Suprapubic skin (tissue), 4 donors: ENCODE measurements around the gene FOS.
A peak's percentile ranks its signal among the peaks of the same experiment; 100 is the strongest.

ENCODE experiments used
- CTCF ChIP-seq, 2 donors: fragments of 200-600 bp in 1 of 2; fragments of 450-650 bp in 1 of 2; sonication (generic) in 1 of 2; IDR thresholded peaks; one replicate each; pipeline ENCODE4 v1.5.1; 2016 to 2019; ENCODE audit warnings: antibody characterized with exemption in 2 of 2, mild to moderate bottlenecking in 1 of 2, moderate library complexity in 1 of 2
- EP300 ChIP-seq: sonication (generic); formaldehyde crosslinking; IDR thresholded peaks from one replicate; pipeline ENCODE4 v1.6.1; 2017; ENCODE audit warnings: antibody characterized with exemption
- POLR2A ChIP-seq, 2 donors: fragments of 450-650 bp; IDR thresholded peaks; one replicate each; pipeline ENCODE4 v1.6.1; 2017; ENCODE audit warnings: antibody characterized with exemption in 2 of 2, mild to moderate bottlenecking in 2 of 2, moderate library complexity in 2 of 2
- POLR2AphosphoS5 ChIP-seq, 3 donors: sonication (generic); formaldehyde crosslinking; IDR thresholded peaks; one replicate each; pipeline ENCODE4 v1.6.1; 2017; ENCODE audit warnings: antibody characterized with exemption in 3 of 3

- TF ChIP-seq POLR2AphosphoS5 (IDR thresholded peaks at IDR 0.05) (peak in 2 of 3 donors; percentile 62 to 87), CTCF (IDR thresholded peaks at IDR 0.05) (no peak), POLR2A (IDR thresholded peaks at IDR 0.05) (no peak), EP300 (no peak)
Measured at GRCh38 chr14:75264036-75264435, 14.6 kb upstream of the FOS start.
